A673 (cell line): ENCODE data around the gene TTPAL. TPM values are rescaled to one million over a fixed set of nuclear protein-coding genes. Genes with fewer than 3 reads are reported as not detected.

Experiments
- BruUV-seq: library from RNA; stranded (reverse); fragments of 400-500 nt; replicated peaks from 2 replicates; lab custom pipeline; 2021; lab: Mats Ljungman, UMichigan
- CTCF ChIA-PET: fragments of 300-600 bp; sonication (Branson Sonifier 250); formaldehyde crosslinking; loops from one replicate; lab custom pipeline; 2022; ENCODE audit warnings: antibody characterized with exemption; lab: Charles Lee
- POLR2A ChIA-PET: fragments of 300-600 bp; sonication (Branson Sonifier 250); formaldehyde crosslinking; loops from one replicate; lab custom pipeline; 2022; ENCODE audit warnings: antibody characterized with exemption; ENCODE audit not compliant: low non-redundant PET; lab: Charles Lee
- DNase-seq: peaks from one replicate; pipeline ENCODE4 v3.0.0-alpha.2; 2015; ENCODE audit warnings: low spot score
- H3K27ac ChIP-seq: fragments of 200-600 bp; sonication (generic); 2 replicates; pipeline ENCODE4 v1.5.1; 2016; ENCODE audit warnings: mixed run types, low read depth, mild to moderate bottlenecking, mixed read lengths, antibody characterized with exemption, low read length; ENCODE audit not compliant: poor library complexity, severe bottlenecking
- H3K27me3 ChIP-seq: fragments of 200-600 bp; sonication (generic); replicated peaks from 2 replicates; pipeline ENCODE4 v1.6.1; 2017; ENCODE audit warnings: mixed run types, low read depth, mild to moderate bottlenecking, mixed read lengths, antibody characterized with exemption, low read length; ENCODE audit not compliant: insufficient read depth, poor library complexity
- H3K36me3 ChIP-seq: fragments of 200-600 bp; sonication (generic); 2 replicates; pipeline ENCODE4 v1.6.1; 2016; ENCODE audit warnings: mixed run types, mild to moderate bottlenecking, mixed read lengths, antibody characterized with exemption, low read length; ENCODE audit not compliant: insufficient read depth, poor library complexity, severe bottlenecking
- H3K4me1 ChIP-seq: fragments of 200-600 bp; sonication (generic); 2 replicates; pipeline ENCODE4 v1.6.1; 2017; ENCODE audit warnings: mixed run types, mild to moderate bottlenecking, mixed read lengths, antibody characterized with exemption, low read length; ENCODE audit not compliant: insufficient read depth, poor library complexity, severe bottlenecking
- H3K4me3 ChIP-seq: fragments of 200-600 bp; sonication (generic); 2 replicates; pipeline ENCODE4 v1.5.1; 2016; ENCODE audit warnings: low read depth, mixed run types, mild to moderate bottlenecking, mixed read lengths, low read length; ENCODE audit not compliant: poor library complexity, severe bottlenecking
- H3K9me3 ChIP-seq: fragments of 200-600 bp; sonication (generic); 2 replicates; pipeline ENCODE4 v1.6.1; 2016; ENCODE audit warnings: mixed run types, low read depth, mild to moderate bottlenecking, mixed read lengths, antibody characterized with exemption, low read length; ENCODE audit not compliant: poor library complexity, severe bottlenecking
- CTCF ChIP-seq: fragments of 300-800, 200-600 bp; sonication (generic); conservative IDR thresholded peaks from 2 replicates; pipeline ENCODE4 v1.5.1; 2017; ENCODE audit warnings: low read depth, mild to moderate bottlenecking, antibody characterized with exemption, low read length, moderate library complexity, mixed read lengths
- EZH2 ChIP-seq: fragments of 200-600 bp; sonication (generic); IDR thresholded peaks from 2 replicates; pipeline ENCODE4 v1.6.1; 2017; ENCODE audit warnings: borderline replicate concordance, low read depth, mild to moderate bottlenecking, mixed read lengths, antibody characterized with exemption, low read length; ENCODE audit not compliant: poor library complexity, severe bottlenecking
- intact Hi-C: fragments of 100-400 bp; cut with micrococcal nuclease; formaldehyde crosslinking; loops from one replicate; pipeline ENCODE4 v1.10.0; 2022; ENCODE audit not compliant: unreplicated experiment
- total RNA-seq: library from RNA; stranded (reverse); gene quantifications from 2 replicates; pipeline ENCODE4 v1.2.3, GENCODE V29; 2021

Gene TTPAL
- total RNA-seq, 1 experiment from 2014 or later, result 14.6 TPM

GRCh38 chr20:44494681-44495080 lies 19.0 kb downstream of the TTPAL start:
- no peak overlapping the region for H3K4me3 ChIP-seq
- H3K36me3 ChIP-seq, result peaks cover 39% of the 10 kb centered on the region
- H3K27me3 ChIP-seq, result no peaks in the 10 kb centered on the region
- intact Hi-C loops, result no loop called here
- H3K4me1 ChIP-seq, result no peaks in the 10 kb centered on the region
- BruUV-seq, result no TSS peak
- H3K27ac ChIP-seq, result no peak overlapping the region
- POLR2A ChIA-PET, result no interaction called here
- TF ChIP-seq CTCF, result no peak
- no peak for TF ChIP-seq EZH2
- no peak for DNase-seq
- no peaks in the 10 kb centered on the region for H3K9me3 ChIP-seq
- CTCF ChIA-PET, result no interaction called here

DNA sequence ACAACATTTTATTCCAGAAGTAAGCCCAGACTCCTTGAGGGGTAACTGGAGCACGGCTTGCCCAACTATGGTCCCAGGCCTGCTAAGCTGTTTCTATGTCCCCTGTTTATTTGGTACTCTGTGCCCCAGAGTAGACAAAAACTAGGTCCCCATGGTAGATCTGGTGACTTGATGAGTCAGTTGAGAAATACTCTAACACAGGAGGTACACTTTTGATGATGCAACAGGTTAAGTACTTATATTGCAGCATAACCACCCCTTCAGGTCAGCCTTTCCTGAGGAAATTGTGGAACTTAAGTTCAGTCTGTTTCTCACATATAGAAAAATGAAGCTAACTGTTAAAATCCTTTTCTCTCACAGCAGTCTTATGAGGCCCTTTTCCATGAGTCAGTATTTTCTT lies 19.6 kb downstream of the TTPAL start:
- Histone ChIP-seq H3K4me1 (no peaks in the 10 kb centered on the region), H3K27me3 (no peaks in the 10 kb centered on the region), H3K9me3 (no peaks in the 10 kb centered on the region), H3K4me3 (no peak overlapping the region), H3K36me3 (peaks cover 39% of the 10 kb centered on the region), H3K27ac (no peak overlapping the region)
- TF ChIP-seq CTCF (no peak), EZH2 (no peak)
- ChIA-PET POLR2A (no interaction called here), CTCF (no interaction called here)
- no peak for DNase-seq
- intact Hi-C loops, result no loop called here
- BruUV-seq, result no TSS peak

DNA sequence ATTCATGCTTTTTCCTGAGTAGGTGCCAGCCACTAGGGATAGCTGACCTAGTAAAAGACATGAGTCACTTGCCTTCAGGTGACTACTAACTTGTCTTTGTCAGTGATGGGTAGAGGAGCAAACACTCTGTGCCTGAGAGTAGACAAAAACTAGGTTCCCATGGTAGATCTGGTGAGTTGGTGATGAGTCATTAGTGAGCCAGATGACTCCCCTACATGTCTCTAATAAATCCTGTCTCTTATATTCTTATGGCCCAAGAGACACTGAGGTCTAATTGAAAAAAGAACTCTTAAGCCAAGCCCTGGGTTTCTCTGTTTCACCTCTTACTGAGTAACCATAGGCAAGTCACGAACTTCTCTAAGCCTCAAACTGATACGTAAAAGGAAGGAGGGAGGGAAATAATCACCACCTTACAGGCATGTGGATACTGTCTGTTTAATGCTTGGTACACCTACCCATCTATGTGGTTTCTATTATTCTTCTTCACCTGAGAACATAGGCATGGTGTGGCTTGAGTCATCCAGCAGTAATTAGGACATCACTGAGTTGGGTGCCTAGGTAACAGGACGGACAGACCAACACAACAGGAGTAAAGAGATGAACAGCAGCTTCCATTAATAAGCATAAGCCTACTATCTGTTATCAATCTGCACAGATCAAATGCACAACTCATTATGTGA lies 20.3 kb downstream of the TTPAL start:
- no TSS peak for BruUV-seq
- H3K4me3 ChIP-seq, result no peak overlapping the region
- no peak overlapping the region for H3K27ac ChIP-seq
- H3K4me1 ChIP-seq, result no peaks in the 10 kb centered on the region
- ChIA-PET CTCF (no interaction called here), POLR2A (no interaction called here)
- DNase-seq, result no peak
- intact Hi-C loops, result no loop called here
- H3K36me3 ChIP-seq, result peaks cover 41% of the 10 kb centered on the region
- H3K27me3 ChIP-seq, result no peaks in the 10 kb centered on the region
- no peaks in the 10 kb centered on the region for H3K9me3 ChIP-seq
- TF ChIP-seq CTCF (no peak), EZH2 (no peak)
